Activated effector memory CD4-positive, alpha-beta T cell treated with anti-CD3 and anti-CD28 coated beads, Interleukin-2, amount 50 U/mL, for 16 hours (primary cell): ENCODE measurements around the gene HS3ST3A1.
"Not testable (repeated sequence)": the region's sequence is repeated elsewhere in the genome, so short reads cannot be mapped to it uniquely, and the experiment has no call there.

Source experiments
- DNase-seq: peaks from one replicate; pipeline ENCODE4 v3.0.0-alpha.2; 2020

The HS3ST3A1 gene

GRCh38 chr17:13534946-13535345 lies 66.8 kb downstream of the HS3ST3A1 start:
- no peak for DNase-seq

- DNase-seq: no peak
Measured at GRCh38 chr17:13531721-13532120, 70.0 kb downstream of the HS3ST3A1 start.

- DNase-seq: no peak
Measured at GRCh38 chr17:13525876-13526275, 75.9 kb downstream of the HS3ST3A1 start.

- no peak for DNase-seq
Measured at GRCh38 chr17:13523164-13523563, 78.6 kb downstream of the HS3ST3A1 start.

- no peak for DNase-seq
Measured at GRCh38 chr17:13522749-13523148, 79.0 kb downstream of the HS3ST3A1 start.

- no peak for DNase-seq
Measured at GRCh38 chr17:13521784-13522183, 79.9 kb downstream of the HS3ST3A1 start.

- DNase-seq: no peak
Measured at GRCh38 chr17:13520899-13521572, 80.7 kb downstream of the HS3ST3A1 start.

GRCh38 chr17:13518261-13519000 lies 83.3 kb downstream of the HS3ST3A1 start:
- no peak for DNase-seq

- no peak for DNase-seq
Measured at GRCh38 chr17:13513039-13513405, 88.7 kb downstream of the HS3ST3A1 start.

- no peak for DNase-seq
Measured at GRCh38 chr17:13510062-13510461, 91.7 kb downstream of the HS3ST3A1 start.

GRCh38 chr17:13509527-13509926 lies 92.2 kb downstream of the HS3ST3A1 start:
- DNase-seq: no peak

- no peak for DNase-seq
Measured at GRCh38 chr17:13508896-13509295, 92.8 kb downstream of the HS3ST3A1 start.

GRCh38 chr17:13503526-13503925 lies 98.2 kb downstream of the HS3ST3A1 start:
- DNase-seq: no peak

GRCh38 chr17:13502263-13502662 lies 99.5 kb downstream of the HS3ST3A1 start:
- no peak for DNase-seq

GRCh38 chr17:13500947-13501346 lies 100.8 kb downstream of the HS3ST3A1 start:
- DNase-seq: no peak

- DNase-seq: no peak
Measured at GRCh38 chr17:13498184-13498583, 103.5 kb downstream of the HS3ST3A1 start.

- not testable (repeated sequence) for DNase-seq
Measured at GRCh38 chr17:13496553-13497056, 105.1 kb downstream of the HS3ST3A1 start.

- DNase-seq: no peak
Measured at GRCh38 chr17:13495423-13495822, 106.3 kb downstream of the HS3ST3A1 start.

GRCh38 chr17:13492737-13493122 lies 109.0 kb downstream of the HS3ST3A1 start:
- no peak for DNase-seq

GRCh38 chr17:13491916-13492736 lies 109.6 kb downstream of the HS3ST3A1 start:
- no peak for DNase-seq

GRCh38 chr17:13491491-13491890 lies 110.2 kb downstream of the HS3ST3A1 start:
- no peak for DNase-seq

- no peak for DNase-seq
Measured at GRCh38 chr17:13490906-13491482, 110.7 kb downstream of the HS3ST3A1 start.

GRCh38 chr17:13490427-13490826 lies 111.3 kb downstream of the HS3ST3A1 start:
- DNase-seq: no peak
